Calu3 (cell line): Measurements from ENCODE around the gene ABHD4. TPM values are rescaled to one million over a fixed set of nuclear protein-coding genes. Genes with fewer than 3 reads are reported as not detected.

Experiments
- BruUV-seq: library from RNA; stranded (reverse); fragments of 400-500 nt; replicated peaks from 2 replicates; lab custom pipeline; 2021; lab: Mats Ljungman, UMichigan
- CTCF ChIA-PET: fragments of 300-600 bp; sonication (Branson Sonifier 250); formaldehyde crosslinking; loops from one replicate; lab custom pipeline; 2022; ENCODE audit warnings: antibody characterized with exemption; lab: Charles Lee
- DNase-seq: peaks from one replicate; pipeline ENCODE4 v3.0.0; 2022
- H3K27ac Mint-ChIP-seq: one replicate; pipeline ENCODE4 v1.8.0; 2022; ENCODE audit warnings: mixed read lengths; ENCODE audit not compliant: unreplicated experiment
- H3K27me3 Mint-ChIP-seq: one replicate; pipeline ENCODE4 v1.8.0; 2022; ENCODE audit warnings: mixed read lengths; ENCODE audit not compliant: unreplicated experiment
- H3K36me3 Mint-ChIP-seq: one replicate; pipeline ENCODE4 v1.8.0; 2022; ENCODE audit warnings: mild to moderate bottlenecking, moderate library complexity, mixed read lengths; ENCODE audit not compliant: insufficient read depth, unreplicated experiment
- H3K4me1 Mint-ChIP-seq: one replicate; pipeline ENCODE4 v1.8.0; 2022; ENCODE audit warnings: mild to moderate bottlenecking, low read depth, mixed read lengths; ENCODE audit not compliant: unreplicated experiment
- H3K4me3 Mint-ChIP-seq: one replicate; pipeline ENCODE4 v1.8.0; 2022; ENCODE audit warnings: mild to moderate bottlenecking, low read depth, moderate library complexity, mixed read lengths; ENCODE audit not compliant: unreplicated experiment
- H3K9me3 Mint-ChIP-seq: one replicate; pipeline ENCODE4 v1.8.0; 2022; ENCODE audit warnings: low read depth, mixed read lengths; ENCODE audit not compliant: unreplicated experiment
- intact Hi-C: fragments of 100-400 bp; cut with micrococcal nuclease; formaldehyde crosslinking; loops from one replicate; pipeline ENCODE4 v1.10.0; 2022; ENCODE audit not compliant: unreplicated experiment
- total RNA-seq: library from RNA; stranded (reverse); gene quantifications from 2 replicates; pipeline ENCODE4 v1.2.3, GENCODE V29; 2022
- TF ChIP-seq, protein P1 (sequence below): fragments of 200-600 bp; IDR thresholded peaks from one replicate; pipeline ENCODE4 v1.8.0; 2022; ENCODE audit warnings: antibody characterized with exemption; ENCODE audit not compliant: unreplicated experiment

Gene ABHD4
- total RNA-seq, 1 experiment from 2014 or later, result 11.2 TPM

DNA sequence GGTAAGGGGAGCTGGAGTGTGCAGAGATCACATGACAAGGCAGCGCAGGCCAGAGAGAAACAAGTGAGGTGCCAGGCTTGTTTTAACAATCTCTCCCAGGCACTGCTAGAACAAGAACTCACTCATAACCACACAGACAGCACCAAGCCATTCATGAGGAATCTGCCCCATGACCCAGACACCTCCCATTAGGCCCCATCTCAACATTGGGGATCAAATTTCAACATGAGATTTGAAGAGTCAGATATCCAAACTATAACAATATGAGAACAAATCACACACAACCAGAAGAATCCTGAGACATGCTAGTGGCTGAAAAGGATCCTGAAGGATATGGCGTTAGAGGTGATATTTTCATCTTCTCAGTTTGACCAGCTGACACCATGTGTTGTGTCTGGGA lies 24.2 kb downstream of the ABHD4 start:
- no TSS peak for BruUV-seq
- H3K27ac Mint-ChIP-seq, result no peak overlapping the region
- TF ChIP-seq, protein P1, sequence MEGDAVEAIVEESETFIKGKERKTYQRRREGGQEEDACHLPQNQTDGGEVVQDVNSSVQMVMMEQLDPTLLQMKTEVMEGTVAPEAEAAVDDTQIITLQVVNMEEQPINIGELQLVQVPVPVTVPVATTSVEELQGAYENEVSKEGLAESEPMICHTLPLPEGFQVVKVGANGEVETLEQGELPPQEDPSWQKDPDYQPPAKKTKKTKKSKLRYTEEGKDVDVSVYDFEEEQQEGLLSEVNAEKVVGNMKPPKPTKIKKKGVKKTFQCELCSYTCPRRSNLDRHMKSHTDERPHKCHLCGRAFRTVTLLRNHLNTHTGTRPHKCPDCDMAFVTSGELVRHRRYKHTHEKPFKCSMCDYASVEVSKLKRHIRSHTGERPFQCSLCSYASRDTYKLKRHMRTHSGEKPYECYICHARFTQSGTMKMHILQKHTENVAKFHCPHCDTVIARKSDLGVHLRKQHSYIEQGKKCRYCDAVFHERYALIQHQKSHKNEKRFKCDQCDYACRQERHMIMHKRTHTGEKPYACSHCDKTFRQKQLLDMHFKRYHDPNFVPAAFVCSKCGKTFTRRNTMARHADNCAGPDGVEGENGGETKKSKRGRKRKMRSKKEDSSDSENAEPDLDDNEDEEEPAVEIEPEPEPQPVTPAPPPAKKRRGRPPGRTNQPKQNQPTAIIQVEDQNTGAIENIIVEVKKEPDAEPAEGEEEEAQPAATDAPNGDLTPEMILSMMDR, result no peak

DNA sequence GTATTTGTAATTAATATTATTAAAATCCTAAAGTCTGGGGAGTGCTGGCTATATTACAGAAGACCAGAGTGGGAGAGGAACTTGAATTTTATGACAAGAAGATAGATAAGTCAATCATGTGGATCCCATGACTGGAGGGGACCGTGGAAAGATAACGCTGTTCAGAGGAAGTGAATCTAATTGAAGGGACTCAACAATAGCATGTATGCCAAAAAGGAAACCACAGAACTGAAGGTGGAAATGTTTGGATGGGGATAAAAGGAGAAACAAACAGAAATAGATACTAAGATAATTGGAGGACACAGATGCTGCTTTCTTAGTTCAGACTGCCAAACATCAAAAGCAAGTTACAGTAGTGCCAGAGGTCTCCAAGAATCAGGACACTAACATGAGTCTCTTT lies 24.9 kb downstream of the ABHD4 start:
- H3K36me3 Mint-ChIP-seq, result no peaks in the 10 kb centered on the region
- no peaks in the 10 kb centered on the region for H3K27me3 Mint-ChIP-seq
- H3K4me3 Mint-ChIP-seq, result no peak overlapping the region
- DNase-seq, result no peak
- no peaks in the 10 kb centered on the region for H3K4me1 Mint-ChIP-seq
- BruUV-seq, result no TSS peak
- intact Hi-C loops, result no loop called here
- TF ChIP-seq, protein P1, result no peak
- no peaks in the 10 kb centered on the region for H3K9me3 Mint-ChIP-seq
- no peak overlapping the region for H3K27ac Mint-ChIP-seq
- CTCF ChIA-PET, result no interaction called here

More for the DNA sequence above, 24.2 kb downstream of the ABHD4 start:
- no peaks in the 10 kb centered on the region for H3K4me1 Mint-ChIP-seq
- no peaks in the 10 kb centered on the region for H3K9me3 Mint-ChIP-seq
- CTCF ChIA-PET, result no interaction called here
- DNase-seq, result no peak
- H3K27me3 Mint-ChIP-seq, result no peaks in the 10 kb centered on the region
- H3K36me3 Mint-ChIP-seq, result no peaks in the 10 kb centered on the region
- H3K4me3 Mint-ChIP-seq, result no peak overlapping the region
- intact Hi-C loops, result no loop called here

DNA sequence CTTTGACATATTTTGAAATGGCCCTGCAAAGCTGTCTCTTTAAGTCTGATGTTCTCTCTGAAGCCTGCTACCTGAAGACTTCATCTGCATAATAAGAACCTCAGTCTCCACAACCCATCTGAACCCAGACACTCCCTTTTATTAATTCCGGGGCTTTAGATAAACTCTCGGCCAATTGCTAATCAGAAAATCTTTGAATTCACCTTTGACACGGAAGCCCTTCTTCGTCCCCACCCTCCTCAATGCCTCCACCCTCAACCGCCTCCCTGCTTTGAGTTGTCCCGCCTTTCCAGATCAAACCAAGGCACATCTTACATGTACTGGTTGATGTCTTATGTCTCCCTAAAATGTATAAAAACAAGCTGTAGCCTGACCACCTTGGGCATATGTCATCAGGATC lies 28.5 kb downstream of the ABHD4 start:
- TF ChIP-seq, protein P1, result no peak
- Mint-ChIP-seq H3K4me3 (no peak overlapping the region), H3K27ac (no peak overlapping the region), H3K36me3 (peaks cover 4% of the 10 kb centered on the region), H3K27me3 (no peaks in the 10 kb centered on the region), H3K4me1 (no peaks in the 10 kb centered on the region), H3K9me3 (peaks cover 4% of the 10 kb centered on the region)
- BruUV-seq, result no TSS peak
- no peak for DNase-seq
- intact Hi-C loops, result no loop called here
- CTCF ChIA-PET, result no interaction called here

DNA sequence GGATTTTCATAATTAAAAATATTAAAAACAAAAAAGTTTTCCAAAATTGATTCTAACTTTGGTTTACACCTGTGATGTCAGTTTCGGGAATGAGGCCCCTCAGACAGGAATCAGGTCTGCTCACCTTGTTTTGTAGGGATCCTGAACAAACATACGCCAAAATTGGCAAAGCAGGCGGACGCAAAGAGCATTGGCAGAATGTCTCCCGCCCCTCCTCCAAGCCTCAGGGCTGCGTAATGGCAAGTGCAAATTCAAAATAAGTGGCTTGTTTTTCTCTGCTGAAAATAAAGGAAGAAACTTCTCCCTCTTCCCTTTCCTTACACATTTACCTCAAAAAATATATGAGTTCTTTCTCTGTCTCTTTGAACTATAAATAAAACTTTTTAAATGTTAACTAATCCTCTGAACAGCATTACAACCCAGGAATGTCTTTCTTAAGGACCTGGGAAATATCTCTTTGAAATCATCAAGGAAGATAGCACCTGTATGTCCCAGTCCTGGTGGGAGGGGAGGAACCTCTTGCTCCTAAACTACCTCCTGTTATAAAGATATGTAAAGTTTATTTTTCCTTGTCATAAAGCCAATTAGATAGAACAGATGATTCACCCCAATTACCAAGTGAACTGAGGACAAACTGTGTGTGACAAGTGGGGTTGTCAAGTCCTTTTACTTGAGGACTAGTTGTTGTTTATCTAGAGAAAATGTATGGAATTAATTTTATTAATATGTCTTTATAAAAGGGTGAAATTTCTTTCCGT lies 29.6 kb downstream of the ABHD4 start:
- DNase-seq, result no peak
- Mint-ChIP-seq H3K4me1 (no peaks in the 10 kb centered on the region), H3K4me3 (no peak overlapping the region), H3K27me3 (peaks cover 9% of the 10 kb centered on the region), H3K9me3 (peaks cover 7% of the 10 kb centered on the region), H3K27ac (no peak overlapping the region), H3K36me3 (peaks cover 4% of the 10 kb centered on the region)
- intact Hi-C loops, result no loop called here
- CTCF ChIA-PET, result no interaction called here
- no TSS peak for BruUV-seq
- TF ChIP-seq, protein P1, result no peak
